Hematopoietic multipotent progenitor cell treated with erythropoietin and hydrocortisone succinate and interleukin-3 and kit ligand, for 6 days (in vitro differentiated cells): Measurements from ENCODE around the gene MVK.

Source experiments
- DNase-seq: peaks from one replicate; pipeline ENCODE4 v3.0.0-alpha.2; 2015

Gene MVK

GRCh38 chr12:109545826-109546225, 27.8 kb upstream of the MVK start:
- DNase-seq = no peak

DNA sequence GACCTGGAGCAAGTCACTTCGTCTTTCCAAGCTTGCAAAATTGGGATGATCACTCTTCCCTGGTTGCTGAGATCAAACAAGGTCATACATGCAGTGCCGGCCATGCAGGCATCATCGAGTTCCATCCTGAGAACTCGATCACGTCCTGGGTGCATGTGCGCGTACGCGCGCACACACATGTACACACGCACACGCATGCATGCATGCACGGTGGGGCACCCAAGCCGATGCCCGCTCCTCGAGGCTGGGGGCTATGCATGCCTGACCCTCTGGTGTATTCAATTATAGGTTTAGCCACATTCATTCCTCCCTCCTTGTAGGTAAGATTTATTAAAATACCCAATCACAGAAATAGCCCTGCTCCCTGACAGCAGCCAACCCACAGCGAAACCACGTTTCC, 26.3 kb upstream of the MVK start:
- DNase-seq = no peak

GRCh38 chr12:109548258-109548657, 25.3 kb upstream of the MVK start:
- no peak for DNase-seq

- no peak for DNase-seq
These were observed 23.9 kb upstream of the MVK start for GRCh38 chr12:109549613-109550270.

DNA sequence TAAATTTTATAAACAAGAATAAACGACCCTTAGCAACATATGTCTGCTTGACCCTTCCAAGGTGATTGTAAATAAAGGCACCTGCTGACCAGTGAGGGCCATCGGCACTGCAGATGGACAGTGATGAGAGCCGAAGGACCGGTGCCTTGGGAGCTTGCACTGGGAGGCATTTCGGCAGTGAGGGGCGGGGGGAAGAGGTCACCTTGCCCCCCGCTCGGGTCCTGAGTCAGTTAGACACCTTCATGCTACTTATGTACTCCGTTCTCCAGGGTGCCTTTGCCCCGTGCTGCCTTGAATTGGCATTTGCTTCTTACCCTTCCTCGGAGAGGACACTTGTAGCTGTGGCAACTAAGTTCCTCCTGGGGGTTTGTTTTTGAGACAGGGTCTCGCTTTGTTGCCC, 23.3 kb upstream of the MVK start:
- no peak for DNase-seq

- no peak for DNase-seq
These were observed 22.5 kb upstream of the MVK start for GRCh38 chr12:109551108-109551507.

GRCh38 chr12:109552971-109553370, 20.6 kb upstream of the MVK start:
- DNase-seq = no peak

DNA sequence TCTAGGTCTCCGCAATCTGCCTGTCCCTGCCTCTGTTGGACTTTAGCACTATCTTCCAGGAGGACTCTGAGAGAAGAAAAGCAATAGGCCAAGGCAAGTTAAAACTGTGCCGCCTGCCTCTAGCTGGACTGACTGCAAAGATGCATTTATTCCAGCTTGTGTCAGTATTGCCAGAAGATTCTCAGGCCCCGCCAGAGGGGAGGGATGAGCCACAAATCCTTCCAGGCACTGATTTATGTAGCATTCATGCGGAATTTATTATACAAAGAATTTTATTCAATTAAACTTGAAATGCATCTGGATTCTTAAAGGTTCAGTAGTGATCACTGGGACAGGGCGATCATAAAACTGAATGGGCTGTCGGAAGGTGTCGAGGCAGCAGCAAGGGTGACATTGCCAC, 20.1 kb upstream of the MVK start:
- no peak for DNase-seq

GRCh38 chr12:109553906-109554500, 19.6 kb upstream of the MVK start:
- no peak for DNase-seq

GRCh38 chr12:109554761-109555160, 18.8 kb upstream of the MVK start:
- DNase-seq = no peak

DNA sequence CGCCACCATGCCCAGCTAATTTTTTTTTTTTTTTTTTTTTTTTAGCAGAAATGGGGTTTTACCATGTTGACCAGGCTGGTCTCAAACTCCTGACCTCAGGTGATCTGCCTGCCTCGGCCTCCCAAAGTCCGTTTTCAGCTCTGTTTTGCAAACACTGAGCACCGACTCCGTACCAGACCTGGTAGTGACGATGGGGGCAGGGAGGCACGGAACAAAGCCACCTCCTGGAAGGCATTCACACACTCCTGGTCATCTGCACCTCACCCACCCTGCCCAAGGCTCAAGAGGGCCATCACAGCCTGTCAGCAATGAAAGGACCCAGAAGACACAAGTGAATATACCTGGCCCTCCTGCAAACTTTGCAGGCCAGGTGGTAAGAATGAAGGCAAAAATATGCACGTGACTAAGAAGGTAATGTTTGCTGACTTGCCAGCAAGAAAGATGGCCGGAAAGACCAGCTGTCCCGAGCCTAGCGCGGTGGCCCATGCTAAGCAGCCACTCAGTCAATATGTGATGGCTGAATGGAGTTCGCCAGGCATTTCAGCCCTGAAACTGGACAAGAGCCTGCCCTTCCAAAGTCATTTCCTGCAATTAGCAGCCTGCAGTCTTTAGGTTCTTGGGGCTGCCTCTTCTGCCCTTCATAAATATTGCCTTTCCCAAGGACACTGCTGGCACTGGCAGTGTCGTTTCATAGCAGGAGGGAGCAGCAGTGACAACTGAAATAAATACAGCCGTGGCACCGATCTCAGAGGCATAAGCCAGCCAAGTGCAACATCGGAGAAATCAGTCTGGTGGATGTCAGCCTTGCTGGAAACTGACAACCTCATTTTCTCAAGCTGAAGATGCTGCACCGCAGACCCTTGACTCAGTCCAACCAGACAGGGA, 17.9 kb upstream of the MVK start:
- DNase-seq = no peak

DNA sequence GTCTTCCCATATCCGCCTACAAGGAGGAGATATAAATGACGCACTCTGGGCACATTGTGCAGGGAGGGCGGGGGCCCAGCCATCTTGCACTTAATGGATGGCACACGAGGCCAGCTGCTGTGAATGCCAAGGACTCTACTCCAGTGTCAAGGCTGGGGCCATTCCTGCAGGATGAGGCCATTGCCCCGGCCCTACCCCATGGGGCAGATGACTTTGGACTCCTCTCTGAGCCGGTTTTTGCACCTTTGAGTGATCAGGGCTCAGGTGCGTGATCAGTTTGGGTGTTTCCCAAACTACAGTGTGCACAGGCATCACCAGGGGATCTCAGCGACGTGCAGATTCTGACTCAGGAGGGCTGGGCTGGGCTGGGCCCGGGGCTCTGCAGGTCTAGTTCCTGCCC, 16.4 kb upstream of the MVK start:
- no peak for DNase-seq

- DNase-seq = no peak
These were observed 15.8 kb upstream of the MVK start for GRCh38 chr12:109557805-109558204.

GRCh38 chr12:109558374-109559199, 15.0 kb upstream of the MVK start:
- DNase-seq = no peak

GRCh38 chr12:109559200-109559505, 14.4 kb upstream of the MVK start:
- no peak for DNase-seq

- DNase-seq = no peak
These were observed 14.0 kb upstream of the MVK start for GRCh38 chr12:109559601-109560000.

GRCh38 chr12:109560867-109561710, 12.5 kb upstream of the MVK start:
- DNase-seq = no peak

GRCh38 chr12:109561711-109562030, 11.9 kb upstream of the MVK start:
- no peak for DNase-seq

- no peak for DNase-seq
These were observed 10.7 kb upstream of the MVK start for GRCh38 chr12:109562871-109563270.

DNA sequence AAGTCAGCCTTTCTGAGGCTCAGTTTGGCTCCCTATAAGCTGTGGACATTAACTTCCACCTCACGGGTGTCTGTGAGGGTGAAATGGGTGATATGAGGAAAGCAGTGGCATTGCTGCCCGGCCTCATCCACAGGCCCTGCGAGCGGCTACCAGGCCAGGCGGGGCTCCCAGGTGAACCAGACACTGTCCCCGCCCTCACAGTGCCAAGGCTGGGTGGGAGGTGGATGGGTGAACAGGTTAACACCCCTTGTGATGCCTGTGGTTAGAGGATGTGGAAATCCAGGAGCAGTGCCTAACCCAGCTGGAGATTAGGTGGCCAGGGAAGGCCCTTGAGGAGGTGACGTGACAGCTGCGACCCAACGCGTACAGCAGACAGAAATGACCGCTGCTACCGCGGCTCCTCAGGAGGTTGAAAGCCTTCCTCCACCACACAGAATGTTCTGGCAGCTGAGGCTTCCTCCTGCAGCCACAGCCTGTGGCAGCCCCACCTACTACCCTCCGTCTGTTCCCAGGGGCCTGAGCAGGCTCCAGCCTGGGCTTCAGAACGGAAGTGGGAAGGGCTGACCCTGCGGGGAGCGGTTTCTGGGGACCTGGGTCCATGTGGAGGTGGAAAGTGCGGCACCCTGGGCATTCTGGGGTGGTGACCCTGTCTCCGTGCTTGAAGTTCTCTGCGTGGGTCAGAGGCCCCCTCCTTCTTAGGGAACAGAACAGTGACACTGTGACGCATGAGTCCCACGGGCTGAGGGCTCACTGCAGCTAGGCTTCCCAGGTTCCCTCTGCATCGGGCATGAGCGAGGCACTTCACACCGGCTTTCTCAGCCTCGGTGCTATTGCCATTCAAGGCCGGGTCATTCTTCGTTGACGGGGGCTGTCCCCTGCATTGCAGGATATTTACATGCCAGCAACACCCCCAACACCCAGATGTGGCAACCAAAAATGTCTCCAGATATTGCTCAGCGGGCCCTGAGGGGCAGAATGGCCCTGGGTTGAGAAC, 10.0 kb upstream of the MVK start:
- no peak for DNase-seq

- no peak for DNase-seq
These were observed 7.2 kb upstream of the MVK start for GRCh38 chr12:109566424-109566823.
